Dermis blood vessel endothelial cell (primary cell): ENCODE measurements around the gene IMPG2. TPM values are rescaled to one million over a fixed set of nuclear protein-coding genes. Genes with fewer than 3 reads are reported as not detected.

Experiments used
- DNase-seq: peaks from one replicate; pipeline ENCODE4 v3.0.0; 2010
- total RNA-seq: library from RNA; depleted of rRNA; stranded (reverse); fragments of >200 nt; gene quantifications from 2 replicates; pipeline ENCODE4 v1.2.3, GENCODE V29; 2014

IMPG2 gene
- total RNA-seq, 1 donor from 2014 or later = 0.85 TPM

GRCh38 chr3:101273156-101273555 is 47.2 kb downstream of the IMPG2 start:
- no peak for DNase-seq

- no peak for DNase-seq
These were observed 48.6 kb downstream of the IMPG2 start for GRCh38 chr3:101271728-101272127.

- DNase-seq = no peak
These were observed 50.2 kb downstream of the IMPG2 start for GRCh38 chr3:101270149-101270548.

GRCh38 chr3:101268971-101269671 is 51.3 kb downstream of the IMPG2 start:
- DNase-seq = no peak

GRCh38 chr3:101268141-101268540 is 52.2 kb downstream of the IMPG2 start:
- DNase-seq = no peak

- peak; percentile 5 for DNase-seq
These were observed 53.8 kb downstream of the IMPG2 start for GRCh38 chr3:101266566-101266965.

GRCh38 chr3:101266071-101266470 is 54.3 kb downstream of the IMPG2 start:
- DNase-seq = no peak

GRCh38 chr3:101262393-101263240 is 57.8 kb downstream of the IMPG2 start:
- no peak for DNase-seq

- no peak for DNase-seq
These were observed 58.9 kb downstream of the IMPG2 start for GRCh38 chr3:101261506-101261905.

- no peak for DNase-seq
These were observed 60.7 kb downstream of the IMPG2 start for GRCh38 chr3:101259485-101260341.

- DNase-seq = no peak
These were observed 63.9 kb downstream of the IMPG2 start for GRCh38 chr3:101256511-101256910.

GRCh38 chr3:101255441-101255840 is 64.9 kb downstream of the IMPG2 start:
- no peak for DNase-seq

GRCh38 chr3:101253396-101253795 is 67.0 kb downstream of the IMPG2 start:
- DNase-seq = no peak

GRCh38 chr3:101252945-101253344 is 67.4 kb downstream of the IMPG2 start:
- DNase-seq = no peak

GRCh38 chr3:101252307-101252706 is 68.1 kb downstream of the IMPG2 start:
- no peak for DNase-seq

GRCh38 chr3:101251441-101251840 is 68.9 kb downstream of the IMPG2 start:
- no peak for DNase-seq

GRCh38 chr3:101249522-101249921 is 70.9 kb downstream of the IMPG2 start:
- no peak for DNase-seq

- DNase-seq = peak; percentile 71
These were observed 71.6 kb downstream of the IMPG2 start for GRCh38 chr3:101248736-101249135.

- no peak for DNase-seq
These were observed 76.2 kb downstream of the IMPG2 start for GRCh38 chr3:101244212-101244575.

- DNase-seq = no peak
These were observed 76.8 kb downstream of the IMPG2 start for GRCh38 chr3:101243285-101244211.

- DNase-seq = no peak
These were observed 79.5 kb downstream of the IMPG2 start for GRCh38 chr3:101240719-101241399.
